ENCODE data around the gene DHX29.

DNA sequence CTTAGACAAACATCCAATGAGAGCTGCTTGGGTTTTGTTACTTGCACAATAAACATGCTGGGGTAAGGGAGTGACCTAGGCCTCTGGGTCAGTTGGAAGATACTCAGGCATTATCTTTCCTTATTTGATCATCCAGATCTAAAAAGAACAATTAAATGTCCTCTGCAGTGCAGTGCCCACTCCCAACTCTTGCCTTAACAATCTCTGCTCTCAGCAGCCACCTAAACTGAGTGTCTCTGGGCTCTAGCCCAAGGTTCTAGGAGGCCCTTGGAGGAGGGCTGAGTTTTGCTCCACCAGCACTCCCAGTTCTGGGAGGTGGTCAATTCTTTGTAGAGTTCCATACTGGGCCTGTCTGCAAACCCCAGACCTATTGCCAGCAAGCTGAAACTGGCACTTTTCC, 82.1 kb downstream of the DHX29 start:
- no peak for TF ChIP-seq POLR2A (IDR thresholded peaks at IDR 0.05; ENCODE audit: low read depth, low read length)
- no peak for TF ChIP-seq POLR2AphosphoS5 (IDR thresholded peaks at IDR 0.05; ENCODE audit: low read depth, low read length)
- TF ChIP-seq SPI1 (IDR thresholded peaks at IDR 0.05; ENCODE audit: low read depth, low read length), result no peak
- no peak for TF ChIP-seq PAX5 (IDR thresholded peaks at IDR 0.05; ENCODE audit: insufficient read depth, low read length, severe bottlenecking)
- no peak for TF ChIP-seq TAF1 (IDR thresholded peaks at IDR 0.05; ENCODE audit: low read depth, low read length)

Data from GM12891 (cell line).